Kasumi-1 (cell line): Measurements from ENCODE around the gene TEX2.

Source experiments
- DNase-seq, 2 experiments: peaks; one replicate each; lab custom pipeline; 2025; lab: John Stamatoyannopoulos, UW

Gene TEX2

DNA sequence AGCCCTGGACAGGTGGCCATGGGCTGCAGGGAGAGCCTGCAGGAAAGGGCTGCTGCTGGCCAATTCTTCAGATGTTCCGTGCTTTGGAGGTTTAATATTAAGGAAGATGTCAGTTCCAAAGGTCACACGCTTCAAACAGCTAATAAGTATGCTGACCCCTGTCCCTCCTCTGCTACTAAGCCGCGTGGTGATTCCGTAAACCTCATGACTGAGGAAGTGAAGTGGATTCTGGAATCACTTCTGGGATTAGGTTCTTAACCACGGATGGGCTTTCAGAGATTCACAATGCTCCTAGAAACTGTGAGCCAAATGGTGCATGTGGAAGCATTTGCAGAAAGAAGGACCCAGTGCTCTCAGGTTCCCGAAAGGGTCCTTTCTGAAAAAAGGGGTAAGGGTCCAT, 104.7 kb downstream of the TEX2 start:
- no peak for DNase-seq

DNA sequence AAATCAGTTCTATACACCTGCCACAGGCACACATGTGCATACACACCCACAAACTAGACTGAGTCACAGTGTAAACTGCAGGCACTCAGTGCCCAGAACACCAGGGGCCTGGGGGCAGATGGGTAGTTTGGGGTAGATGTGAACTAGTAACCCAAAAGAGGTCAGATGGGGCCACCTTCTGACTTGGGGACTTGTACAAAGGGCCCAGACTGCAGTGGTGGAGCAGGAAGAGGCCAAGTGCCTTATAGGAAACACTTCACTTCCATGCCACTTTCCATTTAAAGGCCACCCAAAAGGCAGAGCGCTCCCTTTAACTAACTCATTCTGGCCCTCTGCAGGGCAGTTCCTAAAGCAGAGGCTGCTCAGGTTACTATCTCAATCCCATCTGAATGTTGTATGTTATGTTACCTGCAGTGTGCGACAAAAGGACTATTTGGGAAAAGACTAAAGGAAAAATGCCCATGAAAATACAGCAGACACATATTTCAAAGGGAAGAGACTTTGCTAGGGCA, 105.3 kb downstream of the TEX2 start:
- no peak for DNase-seq

- DNase-seq: no peak
These were observed 106.4 kb downstream of the TEX2 start for GRCh38 chr17:64156670-64157069.

- peak in 1 of 2 experiments; percentile 14 for DNase-seq
These were observed 107.1 kb downstream of the TEX2 start for GRCh38 chr17:64155751-64156544.

DNA sequence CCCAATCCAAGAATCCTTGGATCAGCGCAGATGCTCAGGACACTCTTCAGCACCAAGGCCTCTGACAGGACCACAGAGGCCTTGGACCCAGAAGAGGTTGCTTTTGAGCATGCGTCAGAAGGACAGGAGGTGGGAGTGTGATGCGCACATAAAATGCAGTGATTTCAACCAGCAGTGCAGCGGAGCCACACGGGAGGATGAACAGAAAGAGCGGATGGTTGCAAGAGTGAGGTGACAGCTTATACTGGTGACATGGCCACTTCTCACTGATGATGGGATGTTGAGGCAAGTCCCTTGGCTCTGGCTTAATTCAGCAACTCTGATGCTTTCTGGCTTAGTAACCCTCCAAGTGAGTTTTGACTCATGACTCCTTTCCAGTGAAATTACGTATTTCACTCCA, 107.9 kb downstream of the TEX2 start:
- no peak for DNase-seq

- DNase-seq: peak; percentile 53 to 64
These were observed 108.3 kb downstream of the TEX2 start for GRCh38 chr17:64154717-64155116.

DNA sequence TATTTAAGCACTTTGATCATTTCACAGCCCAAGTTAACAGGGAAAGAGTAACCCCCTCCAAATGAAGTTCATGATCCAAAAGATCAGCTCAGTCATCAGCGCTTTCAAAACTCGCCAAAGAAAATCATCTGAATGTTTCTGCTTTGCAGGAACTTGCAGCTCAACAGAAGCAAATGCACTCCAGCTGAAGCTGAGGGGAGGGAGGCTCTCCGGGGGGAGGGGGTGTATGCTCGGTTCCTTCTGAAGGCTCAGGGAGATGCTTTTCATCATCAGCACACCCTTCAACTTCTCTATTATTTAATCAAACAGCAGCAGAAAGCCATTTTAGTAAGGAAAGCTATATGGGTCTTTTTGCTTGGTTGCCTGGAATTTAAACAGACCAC, 108.8 kb downstream of the TEX2 start:
- DNase-seq: peak; percentile 53 to 64

DNA sequence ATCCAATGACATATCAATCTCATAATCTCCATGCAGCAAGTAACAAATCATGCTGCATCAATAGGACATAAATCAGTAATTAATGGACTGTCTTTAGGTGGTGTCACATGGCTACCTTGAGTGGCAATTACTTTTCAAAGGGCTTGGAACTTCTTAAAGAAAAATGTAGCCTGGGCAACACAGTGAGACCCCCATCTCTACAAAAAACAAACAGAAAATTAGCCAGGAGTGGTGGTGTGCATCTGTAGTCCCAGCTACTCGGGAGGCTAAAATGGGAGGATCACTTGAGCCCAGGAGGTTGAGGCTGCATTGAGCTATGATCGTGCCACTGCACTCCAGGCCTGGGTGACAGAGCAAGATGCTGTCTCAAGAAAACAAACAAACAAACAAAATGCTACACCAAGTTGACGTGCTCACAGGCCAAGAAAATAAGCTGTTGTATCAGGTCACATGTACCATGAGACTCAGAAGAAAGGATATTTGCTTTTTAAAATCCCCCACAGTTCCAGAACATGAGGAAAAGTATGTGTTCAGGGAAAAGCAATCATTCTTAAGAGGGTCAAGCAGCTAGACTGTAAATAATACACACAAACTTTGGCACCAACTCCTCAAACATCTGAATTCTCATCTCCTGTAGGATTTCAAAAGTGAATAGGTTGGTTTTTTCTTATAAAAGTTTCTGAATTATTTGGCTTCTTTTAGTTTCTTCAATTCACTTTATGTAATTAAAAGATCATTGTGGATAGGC, 109.3 kb downstream of the TEX2 start:
- no peak for DNase-seq

DNA sequence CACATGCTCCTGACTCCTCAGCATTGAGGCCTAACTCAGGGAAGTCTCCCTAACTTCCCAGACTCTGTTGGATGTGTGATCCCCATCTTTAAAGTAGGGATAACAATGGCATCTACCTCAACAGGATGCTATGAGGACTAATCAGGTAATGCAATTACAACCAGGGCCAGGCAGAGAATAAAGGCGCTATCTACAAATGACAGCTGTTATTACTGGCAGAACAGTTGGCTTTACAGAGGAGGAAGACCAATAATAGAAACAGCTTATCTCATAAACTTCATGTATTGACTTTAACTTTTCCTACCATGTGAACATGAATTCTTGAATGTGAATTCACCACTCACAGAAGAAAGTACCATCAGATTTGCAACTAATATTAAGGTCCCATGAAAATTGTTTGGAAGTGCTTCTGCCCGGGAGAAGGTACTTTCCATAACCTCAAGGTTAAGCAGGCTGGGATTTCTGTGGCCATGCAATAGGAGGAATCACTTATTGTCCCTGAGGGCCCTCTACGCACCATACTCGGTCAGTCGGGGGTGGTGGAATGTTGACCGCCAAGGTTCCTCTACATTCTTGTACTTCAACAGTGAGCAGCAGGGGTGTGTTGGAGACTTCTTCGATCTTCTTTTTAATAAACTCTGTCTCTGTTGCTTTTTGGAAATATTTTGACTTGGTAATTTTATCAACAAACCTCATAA, 110.5 kb downstream of the TEX2 start:
- DNase-seq: no peak

DNA sequence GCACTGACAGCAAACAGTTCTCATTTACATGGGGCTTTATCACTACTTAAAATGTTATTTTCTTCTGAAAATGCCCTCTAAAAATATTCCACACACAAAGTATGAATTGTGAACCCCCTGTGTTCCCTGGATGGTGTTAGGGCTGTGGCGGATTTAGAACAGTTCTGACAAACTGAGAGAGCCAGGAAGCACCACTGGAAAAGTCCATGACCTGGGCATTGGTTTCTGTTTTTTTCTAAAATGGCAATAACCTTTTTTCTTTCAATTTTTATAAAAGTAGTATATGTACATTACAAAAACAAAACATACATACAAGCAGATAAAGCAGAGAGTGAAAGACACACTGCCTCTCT, 112.1 kb downstream of the TEX2 start:
- DNase-seq: no peak

DNA sequence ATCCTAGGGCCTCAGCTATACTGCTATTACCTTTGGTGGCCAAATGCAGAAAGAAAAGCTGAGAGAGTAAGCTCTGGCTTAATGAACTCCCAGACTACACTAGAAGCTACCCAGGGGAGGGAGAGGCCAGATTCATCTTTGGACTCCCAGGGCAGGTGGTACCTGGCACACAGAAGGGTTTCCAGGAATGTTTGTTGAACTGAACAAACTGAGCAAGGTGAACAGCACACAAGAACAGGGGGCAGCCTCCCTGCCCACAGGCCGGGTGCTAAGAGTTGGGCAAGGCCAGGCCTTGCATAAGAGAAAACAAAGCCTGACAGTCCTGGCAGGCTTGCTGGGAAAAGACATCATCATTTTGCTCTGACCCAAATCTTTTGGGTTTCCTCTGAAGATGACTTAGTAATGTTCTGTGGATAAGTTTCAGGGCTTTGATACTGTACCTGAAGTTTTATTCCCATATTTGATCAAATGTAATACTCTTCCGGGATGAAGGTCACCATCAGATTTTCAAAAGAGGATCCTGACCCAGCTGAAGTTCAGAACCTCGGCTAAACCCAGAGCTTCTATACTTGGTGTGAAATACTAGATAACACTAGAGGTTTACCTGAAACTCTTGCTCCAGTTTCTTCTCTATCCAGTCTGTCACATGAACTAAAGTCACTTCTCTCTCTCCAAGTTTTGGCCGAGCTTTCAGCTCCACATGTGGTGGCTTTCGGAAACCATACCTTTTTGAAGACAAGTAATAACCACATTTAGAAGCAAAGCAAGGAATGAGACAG, 112.6 kb downstream of the TEX2 start:
- no peak for DNase-seq

DNA sequence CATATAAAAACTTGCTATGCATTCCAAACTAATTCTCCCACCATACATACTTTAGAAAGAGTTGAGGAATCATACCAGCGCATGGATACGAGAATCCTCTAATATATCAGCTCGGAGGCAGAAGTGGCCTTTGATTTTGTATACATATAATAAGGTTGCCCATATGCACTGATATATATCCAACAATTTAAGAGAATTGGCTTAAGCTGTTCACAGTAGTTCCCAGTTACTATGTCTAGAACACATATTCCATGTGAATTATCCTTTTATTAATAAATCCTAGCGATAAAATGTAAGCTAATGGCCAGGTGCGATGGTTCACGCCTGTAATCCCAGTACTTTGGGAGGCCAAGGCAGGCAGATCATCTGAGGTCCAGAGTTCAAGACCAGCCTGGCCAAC, 113.9 kb downstream of the TEX2 start:
- no peak for DNase-seq

- DNase-seq: peak; percentile 36 to 45
These were observed 114.4 kb downstream of the TEX2 start for GRCh38 chr17:64148699-64149098.

DNA sequence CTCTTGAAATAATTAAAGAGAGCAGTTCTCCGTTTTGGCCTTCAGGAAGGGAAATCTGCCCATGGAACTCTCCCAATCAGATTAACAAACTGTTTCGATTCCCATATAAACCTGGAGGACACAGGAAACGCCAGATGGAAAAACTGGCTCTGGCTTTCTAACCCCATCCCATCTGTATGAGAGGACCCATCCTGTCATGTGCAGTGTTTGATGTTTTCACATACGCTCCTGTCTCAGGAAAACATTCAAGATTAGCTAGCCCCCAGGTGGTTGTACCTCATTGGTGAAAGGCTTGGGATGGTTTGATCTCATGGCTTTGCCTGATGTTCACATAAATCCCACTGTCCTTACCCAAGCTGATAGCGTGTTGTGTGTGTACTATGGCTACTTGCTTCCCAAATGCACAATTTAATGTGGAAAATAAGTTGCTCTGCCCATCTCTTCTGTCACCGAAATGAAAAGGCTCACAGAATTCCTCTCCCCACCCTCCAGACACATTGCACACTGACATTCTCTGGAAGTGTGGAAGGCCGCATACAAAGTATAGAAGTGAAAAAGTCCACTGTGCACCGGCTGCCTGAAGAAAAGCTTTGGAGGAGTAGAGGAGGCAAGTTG, 114.9 kb downstream of the TEX2 start:
- peak in 1 of 2 experiments; percentile 48 for DNase-seq

- DNase-seq: peak; percentile 71 to 78
These were observed 115.7 kb downstream of the TEX2 start for GRCh38 chr17:64147110-64148016.

DNA sequence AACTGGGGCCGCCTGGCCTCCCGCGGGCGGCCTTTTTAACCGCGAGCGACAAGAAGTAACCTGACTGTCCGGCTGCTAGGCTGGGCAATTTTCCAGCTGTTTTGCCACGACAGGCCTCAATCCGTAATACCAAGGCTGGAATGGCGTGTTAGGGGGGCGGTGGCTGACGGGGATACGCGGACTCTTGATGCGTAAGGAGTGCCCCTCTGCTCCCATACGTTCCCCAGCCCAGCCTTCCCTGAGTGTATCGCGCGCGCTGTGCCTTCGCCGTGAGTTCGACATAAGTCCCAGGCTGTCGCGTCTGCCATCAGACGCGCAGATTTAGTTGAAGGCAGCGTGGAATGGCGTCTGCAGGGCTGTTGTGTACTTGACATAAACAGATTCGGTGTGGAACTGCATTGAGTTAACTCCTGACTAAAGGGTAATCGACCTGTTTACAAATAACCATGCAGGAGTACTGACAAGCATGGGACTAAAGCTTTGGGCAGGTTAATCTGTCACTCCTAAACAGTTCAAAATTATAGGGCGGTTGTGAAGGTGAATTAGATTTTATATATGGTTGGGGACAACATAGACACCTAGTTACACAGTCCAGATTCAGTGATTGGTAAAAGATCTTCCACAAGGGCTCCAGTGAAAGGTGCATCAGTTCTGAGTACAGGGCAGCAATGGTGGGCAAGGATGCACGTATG, 116.5 kb downstream of the TEX2 start:
- peak; percentile 71 to 78 for DNase-seq

DNA sequence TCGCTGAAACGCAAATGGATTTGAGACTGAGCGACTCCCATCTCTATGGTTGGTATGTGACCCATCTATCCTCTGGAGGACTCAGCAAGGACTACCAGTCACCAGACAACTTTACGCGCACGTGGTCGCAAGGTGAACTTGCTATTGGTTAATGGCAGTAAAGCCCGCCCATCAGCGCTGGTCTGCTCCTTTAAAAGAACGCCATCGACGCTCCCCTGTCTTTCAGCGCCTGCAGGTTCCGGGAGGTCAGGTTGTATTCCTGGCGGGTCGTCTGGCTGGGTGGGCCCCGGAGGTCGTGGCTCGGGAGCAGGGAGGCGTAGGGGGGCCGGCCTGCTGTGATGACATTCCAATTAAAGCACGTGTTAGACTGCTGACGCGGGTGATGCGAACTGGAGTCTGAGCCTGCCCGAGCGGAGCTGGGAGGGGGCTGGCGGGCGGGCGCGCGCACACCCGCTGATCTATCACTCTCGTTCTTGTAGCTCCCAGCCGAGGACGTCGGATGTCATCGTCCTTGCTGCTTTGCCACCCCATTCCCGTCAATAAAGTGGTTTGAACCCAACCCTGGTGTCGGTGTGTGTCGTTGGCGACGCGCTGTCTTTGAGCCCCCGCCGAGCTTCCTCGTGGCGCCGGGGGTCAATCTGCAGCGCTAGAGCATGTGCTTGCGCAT, 117.2 kb downstream of the TEX2 start:
- peak; percentile 100 for DNase-seq

DNA sequence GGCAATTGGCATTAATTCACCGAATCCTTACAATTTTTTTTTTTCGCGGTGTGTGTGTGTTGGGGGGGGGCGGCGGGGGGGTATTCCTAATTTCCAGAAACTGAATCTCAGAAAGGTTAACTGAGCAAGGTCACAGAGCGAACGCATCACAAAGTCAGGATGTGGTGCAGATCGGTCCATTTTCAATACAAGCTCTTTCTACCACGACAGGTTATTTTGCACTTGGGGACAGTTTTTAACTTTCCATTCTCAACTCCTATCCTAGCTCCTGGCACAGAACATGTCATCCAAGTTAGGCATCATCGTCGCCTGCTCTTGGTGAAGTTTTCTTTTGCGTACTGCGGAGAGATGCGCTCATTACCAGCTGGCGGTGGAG, 117.7 kb downstream of the TEX2 start:
- no peak for DNase-seq

DNA sequence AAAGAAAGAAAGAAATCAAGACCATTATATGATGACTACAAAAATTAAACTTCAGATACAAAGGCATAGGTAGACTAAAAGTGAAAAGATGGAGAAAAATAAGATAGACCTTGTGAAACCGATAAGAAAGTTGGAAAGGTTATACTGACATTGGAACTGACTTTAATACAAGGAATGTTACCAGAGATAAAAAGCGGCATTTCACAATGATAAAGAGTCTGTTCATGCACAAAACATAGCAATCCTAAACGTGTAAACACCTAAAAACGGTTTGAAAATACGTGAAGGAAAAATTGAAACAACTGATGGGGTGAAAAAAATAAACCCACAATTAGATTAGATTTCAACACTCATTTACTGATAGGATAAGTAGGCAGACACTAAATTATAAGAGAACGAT, 123.5 kb downstream of the TEX2 start:
- DNase-seq: no peak
